K562 (cell line): ENCODE data around the gene CACNA2D2. TPM values are rescaled to one million over a fixed set of nuclear protein-coding genes. Genes with fewer than 3 reads are reported as not detected.

ENCODE experiments used
- ATAC-seq: fragments of 200-7000 bp; cut with Tn5 transposase; 3 replicates; pipeline ENCODE4 v1.9.1; 2020; ENCODE audit warnings: moderate library complexity
- BruUV-seq: library from RNA; stranded (reverse); fragments of 400-500 nt; replicated peaks from 2 replicates; lab custom pipeline; 2021; lab: Mats Ljungman, UMichigan
- CTCF ChIA-PET: fragments of 300-600 bp; formaldehyde crosslinking; extraction: SDS; loops from one replicate; lab custom pipeline; 2021; ENCODE audit warnings: low intra/inter-chr PET ratio; lab: Yijun Ruan, JAX
- POLR2A ChIA-PET: fragments of 300-600, 350-650 bp; sonication (Branson Sonifier 250); formaldehyde crosslinking; extraction: SDS; loops from one replicate; lab custom pipeline; 2021; ENCODE audit warnings: antibody characterized with exemption, inconsistent platforms; lab: Yijun Ruan, JAX
- DNase-seq, 4 experiments: peaks; one replicate each; pipeline versions ENCODE4 v3.0.0 to v3.0.0-alpha.2; 2011 to 2018; ENCODE audit warnings: low spot score in 3 of 4, mixed read lengths in 3 of 4; ENCODE audit errors: extremely low read depth in 1 of 4
- FAIRE-seq: peaks from 2 replicates; lab custom pipeline; 2011; peaks lifted over from hg19 to GRCh38; lab: Jason Lieb, UNC
- H2AFZ ChIP-seq: 2 replicates; pipeline ENCODE4 v1.6.0; 2011; ENCODE audit warnings: low read depth, low read length, control low read depth, inconsistent platforms
- H3K27ac ChIP-seq: fragments of 200-600 bp; 3 replicates; pipeline ENCODE4 v1.8.0; 2011; ENCODE audit warnings: low read depth, mild to moderate bottlenecking, control low read depth, inconsistent platforms, low read length, moderate library complexity, mixed read lengths; ENCODE audit errors: extremely low read depth
- H3K27me3 ChIP-seq, 2 experiments: fragments of 300-600 bp in 1 of 2; 2 replicates in 1 of 2; 3 replicates in 1 of 2; pipeline versions ENCODE4 v1.6.0 to v1.8.0; 2011; ENCODE audit warnings: inconsistent platforms in 2 of 2, low read length in 2 of 2, mild to moderate bottlenecking in 1 of 2, mixed read lengths in 1 of 2, moderate library complexity in 1 of 2; ENCODE audit not compliant: control insufficient read depth in 2 of 2, insufficient read depth in 2 of 2
- H3K36me3 ChIP-seq: fragments of 300-600 bp; 3 replicates; pipeline ENCODE4 v1.8.0; 2011; ENCODE audit warnings: mild to moderate bottlenecking, low read length, inconsistent platforms; ENCODE audit not compliant: control insufficient read depth, insufficient read depth
- H3K4me1 ChIP-seq, 2 experiments: fragments of 200-600 bp in 1 of 2; replicated peaks in 1 of 2; 2 replicates in 1 of 2; 3 replicates in 1 of 2; pipeline versions ENCODE4 v1.5.1 to v1.8.0; 2011; ENCODE audit warnings: inconsistent platforms in 2 of 2, low read length in 2 of 2, mild to moderate bottlenecking in 1 of 2, mixed read lengths in 1 of 2, moderate library complexity in 1 of 2; ENCODE audit not compliant: control insufficient read depth in 2 of 2, insufficient read depth in 2 of 2
- H3K4me2 ChIP-seq: 2 replicates; pipeline ENCODE4 v1.6.1; 2011; ENCODE audit warnings: low read length, control low read depth, inconsistent platforms, mixed read lengths; ENCODE audit not compliant: insufficient read depth
- H3K4me3 ChIP-seq: fragments of 200-600 bp; sonication (generic), shearing (Covaris generic); 2 replicates; pipeline ENCODE4 v1.5.1; 2016; ENCODE audit warnings: control low read depth, inconsistent platforms
- H3K79me2 ChIP-seq: fragments of 200-600 bp; 3 replicates; pipeline ENCODE4 v1.8.0; 2011; ENCODE audit warnings: low read length, inconsistent platforms; ENCODE audit not compliant: control insufficient read depth, insufficient read depth
- H3K9ac ChIP-seq, 2 experiments: 2 replicates each; pipeline versions ENCODE4 v1.6.0 to v1.6.1; 2011; ENCODE audit warnings: low read depth in 2 of 2, low read length in 2 of 2, control low read depth in 1 of 2, inconsistent platforms in 1 of 2, mild to moderate bottlenecking in 1 of 2, mixed read lengths in 1 of 2; ENCODE audit not compliant: insufficient read depth in 1 of 2
- H3K9me1 ChIP-seq: one replicate; pipeline ENCODE4 v1.6.0; 2011; ENCODE audit warnings: inconsistent platforms, mild to moderate bottlenecking, low read length, moderate library complexity; ENCODE audit not compliant: control insufficient read depth, insufficient read depth
- H3K9me3 ChIP-seq: replicated peaks from 2 replicates; pipeline ENCODE4 v1.5.1; 2011; ENCODE audit warnings: low read depth, low read length, inconsistent platforms; ENCODE audit not compliant: control insufficient read depth, insufficient read depth
- H4K20me1 ChIP-seq: replicated peaks from 2 replicates; pipeline ENCODE4 v1.6.1; 2011; ENCODE audit warnings: low read length, inconsistent platforms, mixed read lengths; ENCODE audit not compliant: control insufficient read depth, insufficient read depth
- BRD9 ChIP-seq: fragments of 450-650 bp; IDR thresholded peaks from 2 replicates; pipeline ENCODE4 v1.6.1; 2018; ENCODE audit warnings: low read depth; ENCODE audit not compliant: partially characterized antibody
- MEF2D ChIP-seq: conservative IDR thresholded peaks from 2 replicates; pipeline ENCODE4 v1.6.1; 2016; ENCODE audit warnings: low read depth, missing genetic modification characterization, missing compliant biosample characterization
- NRF1 ChIP-seq, 2 experiments: fragments of 450-650 bp; IDR thresholded peaks in 1 of 2; conservative IDR thresholded peaks in 1 of 2; 2 replicates each; pipeline ENCODE4 v1.6.1; 2014; ENCODE audit warnings: mild to moderate bottlenecking in 2 of 2
- RB1 ChIP-seq: fragments of 450-650 bp; IDR thresholded peaks from 2 replicates; pipeline ENCODE4 v1.6.1; 2017; ENCODE audit warnings: low read depth, mild to moderate bottlenecking
- ZNF124 ChIP-seq: sonication (generic); formaldehyde crosslinking; IDR thresholded peaks from 2 replicates; pipeline ENCODE4 v1.8.1; 2022; ENCODE audit warnings: missing genetic modification reagents
- ZNF239 ChIP-seq: fragments of 250-450 bp; sonication (Bioruptor Pico); IDR thresholded peaks from 2 replicates; pipeline ENCODE4 v1.4.0; 2020; ENCODE audit warnings: mild to moderate bottlenecking
- ZNF586 ChIP-seq: fragments of 450-650 bp; formaldehyde crosslinking; conservative IDR thresholded peaks from 2 replicates; pipeline ENCODE4 v1.4.0; 2020; ENCODE audit warnings: mild to moderate bottlenecking, moderate library complexity
- ZNF589 ChIP-seq: fragments of 200-800 bp; sonication (Bioruptor generic); IDR thresholded peaks from 2 replicates; pipeline ENCODE4 v1.6.1; 2016; ENCODE audit warnings: low read depth, missing genetic modification characterization, missing compliant biosample characterization
- WGBS: fragments of 100-300 bp; shearing (Covaris generic); methylation state at CpG from one replicate; pipeline ENCODE4 v1.1.6; 2016; ENCODE audit warnings: low coverage, mixed read lengths; ENCODE audit not compliant: insufficient coverage; ENCODE audit errors: missing lambda C conversion rate; 5-methylcytosine and 5-hydroxymethylcytosine counted together
- in situ Hi-C: fragments of 300-500 bp; cut with MboI; formaldehyde crosslinking; loops from 4 replicates; pipeline ENCODE4 v1.15.0; 2018; ENCODE audit warnings: inconsistent platforms, mixed read lengths
- intact Hi-C: fragments of 100-400 bp; cut with micrococcal nuclease; formaldehyde crosslinking; loops from 2 replicates; pipeline ENCODE4 v1.14.2; 2022
- polyA plus RNA-seq, 8 experiments: library from polyadenylated mRNA; depleted of rRNA in 4 of 8; stranded (reverse) in 5 of 8; unstranded in 3 of 8; fragments of >200 nt; fragmentation: Nextera tagmentation in 2 of 8; fragmentation: Illumina TruSeq in 1 of 8; extraction: Ambion mirVana in 2 of 8; extraction: Trizol in 1 of 8; gene quantifications; 2 replicates each; pipeline versions ENCODE4 v1.2.1 to v1.2.3, GENCODE V29; 2011 to 2014; ENCODE audit warnings: inconsistent platforms in 1 of 8, missing spikeins in 1 of 8
- total RNA-seq, 7 experiments: library from RNA; depleted of rRNA in 6 of 7; stranded (reverse); fragments of >200 nt in 6 of 7; fragmentation: Illumina TruSeq in 2 of 7; extraction: Trizol in 2 of 7; gene quantifications; 2 replicates each; pipeline versions ENCODE4 v1.2.1 to v1.2.3, GENCODE V29; 2011 to 2021; ENCODE audit warnings: low replicate concordance in 1 of 7

CACNA2D2 gene
- total and polyA plus RNA-seq, 9 of the 15 experiments (the other 6 are each of a cell fraction or from before 2014, with no cell fraction given), result 0.11 to 0.58 (median 0.36) TPM; not detected in 2

DNA sequence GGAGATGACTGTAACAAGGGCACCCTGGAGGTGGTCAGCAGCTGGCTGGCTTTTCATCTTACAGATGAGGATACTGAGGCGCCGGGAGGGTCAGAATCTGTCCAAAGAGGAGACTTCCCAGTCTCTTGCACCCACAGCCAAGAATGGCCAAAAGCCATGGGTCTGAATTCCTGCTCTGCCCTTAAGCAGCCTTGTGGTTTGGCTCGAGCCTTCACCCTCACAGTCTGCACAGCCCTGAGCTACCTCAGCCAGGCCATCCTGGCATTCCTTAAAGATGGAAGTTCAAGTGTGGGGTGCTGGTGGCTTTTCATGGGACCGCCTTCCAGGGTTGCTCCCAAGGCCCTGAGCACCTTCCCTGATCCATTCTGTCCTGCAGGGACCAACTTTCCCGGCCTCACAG lies 59.2 kb downstream of the CACNA2D2 start:
- ATAC-seq (no peak), FAIRE-seq (no peak), DNase-seq (no peak)
- no peak overlapping the region for H2AFZ ChIP-seq
- H3K27me3 ChIP-seq, result peaks cover 0 to 42% of the 10 kb centered on the region in 2 experiments; a peak in 3 of 5 replicates
- H3K4me2 ChIP-seq, result no peak overlapping the region
- no TSS peak for BruUV-seq
- no peaks in the 10 kb centered on the region for H3K36me3 ChIP-seq
- WGBS, result 0% methylated on average over 5 of the region's 5 CpGs
- H3K4me1 ChIP-seq, result no peaks in the 10 kb centered on the region; a peak in 1 of 5 replicates
- peaks cover 3% of the 10 kb centered on the region; the same call in 1 of the 2 replicates for H4K20me1 ChIP-seq
- intact Hi-C loops (no loop called here), in situ Hi-C loops (no loop called here)
- ChIA-PET POLR2A (no interaction called here), CTCF (no interaction called here)
- H3K4me3 ChIP-seq, result no peak overlapping the region
- no peaks in the 10 kb centered on the region for H3K9me1 ChIP-seq
- no peak overlapping the region for H3K9ac ChIP-seq
- no peak overlapping the region for H3K27ac ChIP-seq
- no peaks in the 10 kb centered on the region for H3K9me3 ChIP-seq
- TF ChIP-seq MEF2D (tag), result no peak
- no peak for TF ChIP-seq NRF1 (conservative IDR thresholded peaks at IDR 0.05 in 1 of 2, IDR thresholded peaks at IDR 0.05 in 1 of 2)
- H3K79me2 ChIP-seq, result no peaks in the 10 kb centered on the region

DNA sequence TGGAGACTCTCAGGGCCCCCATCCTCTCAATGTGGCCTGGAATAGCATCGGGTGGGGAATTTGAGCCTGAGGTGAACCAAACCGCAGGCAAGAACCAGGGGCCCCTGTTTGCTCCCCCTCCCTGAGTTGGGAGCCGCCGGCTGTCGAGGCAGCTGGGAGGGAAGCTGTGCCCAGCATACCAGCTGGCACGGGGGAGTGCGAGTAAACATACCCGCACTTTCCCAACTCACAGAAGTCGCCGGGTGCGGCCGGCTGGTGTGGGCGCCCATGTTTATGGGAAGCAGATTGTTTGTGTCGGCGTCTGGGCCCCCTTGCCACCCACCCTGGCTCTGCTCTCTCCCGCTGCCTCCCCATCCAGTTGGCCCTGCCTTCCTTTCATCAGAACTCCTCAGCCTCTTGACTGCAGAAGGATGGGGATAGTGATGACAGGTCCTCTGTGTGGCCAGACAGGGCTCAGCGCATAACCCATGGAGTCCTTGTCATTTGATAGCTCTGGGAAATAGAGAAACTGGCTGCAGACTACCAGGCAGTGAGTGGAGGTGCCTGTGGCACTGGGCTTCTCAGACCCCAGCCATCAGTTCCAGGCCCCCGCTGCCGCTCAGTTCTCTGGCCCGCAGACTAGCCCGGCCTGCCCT lies 60.4 kb downstream of the CACNA2D2 start:
- Histone ChIP-seq H3K9me3 (no peaks in the 10 kb centered on the region), H3K9ac (no peak overlapping the region), H3K27ac (no peak overlapping the region), H2AFZ (no peak overlapping the region), H3K4me1 (no peaks in the 10 kb centered on the region; a peak in 1 of 5 replicates), H3K9me1 (no peaks in the 10 kb centered on the region), H4K20me1 (peaks cover 3% of the 10 kb centered on the region; the same call in 1 of the 2 replicates), H3K4me2 (no peak overlapping the region), H3K36me3 (no peaks in the 10 kb centered on the region), H3K4me3 (no peak overlapping the region), H3K27me3 (peaks cover 0 to 46% of the 10 kb centered on the region in 2 experiments; a peak in 3 of 5 replicates), H3K79me2 (no peaks in the 10 kb centered on the region)
- FAIRE-seq (no peak), ATAC-seq (no peak), DNase-seq (no peak)
- in situ Hi-C loops, result no loop called here
- ChIA-PET CTCF (no interaction called here), POLR2A (no interaction called here)
- BruUV-seq, result no TSS peak
- intact Hi-C loops, result no loop called here
- 1% methylated on average over 19 of the region's 21 CpGs for whole genome bisulfite sequencing
- TF ChIP-seq BRD9 (no peak), RB1 (no peak), ZNF586 (CRISPR knock-in tag) (no peak), ZNF124 (CRISPR knock-in tag) (no peak), ZNF239 (CRISPR knock-in tag) (no peak), ZNF589 (CRISPR knock-in tag) (no peak)
